LNCAP (cell line): ENCODE results near the gene LUC7L.

Source experiments
- TF ChIP-seq, protein P1 (sequence below): fragments of 450-650 bp; IDR thresholded peaks from 2 replicates; pipeline ENCODE4 v1.5.1; 2017; ENCODE audit warnings: mild to moderate bottlenecking

The LUC7L gene

GRCh38 chr16:143047-143446 is 86.2 kb downstream of the LUC7L start:
- TF ChIP-seq, protein P1, sequence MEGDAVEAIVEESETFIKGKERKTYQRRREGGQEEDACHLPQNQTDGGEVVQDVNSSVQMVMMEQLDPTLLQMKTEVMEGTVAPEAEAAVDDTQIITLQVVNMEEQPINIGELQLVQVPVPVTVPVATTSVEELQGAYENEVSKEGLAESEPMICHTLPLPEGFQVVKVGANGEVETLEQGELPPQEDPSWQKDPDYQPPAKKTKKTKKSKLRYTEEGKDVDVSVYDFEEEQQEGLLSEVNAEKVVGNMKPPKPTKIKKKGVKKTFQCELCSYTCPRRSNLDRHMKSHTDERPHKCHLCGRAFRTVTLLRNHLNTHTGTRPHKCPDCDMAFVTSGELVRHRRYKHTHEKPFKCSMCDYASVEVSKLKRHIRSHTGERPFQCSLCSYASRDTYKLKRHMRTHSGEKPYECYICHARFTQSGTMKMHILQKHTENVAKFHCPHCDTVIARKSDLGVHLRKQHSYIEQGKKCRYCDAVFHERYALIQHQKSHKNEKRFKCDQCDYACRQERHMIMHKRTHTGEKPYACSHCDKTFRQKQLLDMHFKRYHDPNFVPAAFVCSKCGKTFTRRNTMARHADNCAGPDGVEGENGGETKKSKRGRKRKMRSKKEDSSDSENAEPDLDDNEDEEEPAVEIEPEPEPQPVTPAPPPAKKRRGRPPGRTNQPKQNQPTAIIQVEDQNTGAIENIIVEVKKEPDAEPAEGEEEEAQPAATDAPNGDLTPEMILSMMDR: no peak

DNA sequence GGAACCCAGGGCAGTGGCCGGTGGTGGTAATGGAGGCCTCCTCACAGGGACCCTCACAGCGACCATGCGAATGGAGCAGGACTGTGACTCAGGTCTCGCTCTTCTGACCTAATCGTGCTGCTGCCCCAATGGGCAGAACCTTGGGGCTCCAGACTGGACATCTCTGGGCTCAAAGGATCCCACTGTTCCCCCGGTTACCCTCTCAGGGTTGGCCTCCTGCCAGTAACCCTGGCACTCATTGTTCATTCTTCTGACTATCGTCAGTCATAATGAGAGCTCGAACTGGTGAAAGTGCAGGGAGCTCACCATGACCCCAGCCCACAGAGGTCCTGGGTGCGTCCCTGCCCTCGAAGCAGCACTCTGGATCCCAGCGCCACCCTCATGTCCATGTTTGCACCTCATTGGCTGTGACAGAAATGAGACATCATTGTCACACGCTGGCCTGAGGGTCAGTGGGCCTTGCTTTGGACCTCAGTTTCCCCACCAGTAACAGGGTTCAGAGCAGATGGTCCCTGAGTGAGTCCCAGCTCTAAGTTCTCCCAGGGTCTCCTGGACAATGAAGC is 86.8 kb downstream of the LUC7L start:
- TF ChIP-seq, protein P1: no peak

- TF ChIP-seq, protein P1: no peak
Measured at GRCh38 chr16:140175-140857, 88.9 kb downstream of the LUC7L start.
